Spleen (tissue), 11 donors: ENCODE data around the gene PPARGC1A. TPM values are rescaled to one million over a fixed set of nuclear protein-coding genes. Genes with fewer than 3 reads are reported as not detected.

Experiments used
- DNase-seq: peaks from one replicate; pipeline ENCODE4 v3.0.0-alpha.2; 2020
- H3K27ac ChIP-seq, 8 donors: fragments of 200-600 bp; sonication (generic) in 7 of 8; 1 replicate in 4 of 8; 2 replicates in 4 of 8; pipeline versions ENCODE4 v1.5.0 to v1.8.0; 2016 to 2021; ENCODE audit warnings: inconsistent platforms in 4 of 8, mild to moderate bottlenecking in 4 of 8, moderate library complexity in 1 of 8
- H3K27me3 ChIP-seq, 7 donors: fragments of 200-600 bp; sonication (generic) in 6 of 7; replicated peaks in 1 of 7; 1 replicate in 4 of 7; 2 replicates in 3 of 7; pipeline versions ENCODE4 v1.5.0 to v1.8.0; 2016 to 2021; ENCODE audit warnings: inconsistent platforms in 3 of 7, mild to moderate bottlenecking in 1 of 7
- H3K36me3 ChIP-seq, 6 donors: fragments of 200-600 bp; sonication (generic) in 5 of 6; 1 replicate in 4 of 6; 2 replicates in 2 of 6; pipeline versions ENCODE4 v1.5.0 to v1.8.0; 2016 to 2021; ENCODE audit warnings: inconsistent platforms in 2 of 6
- H3K4me1 ChIP-seq, 6 donors: fragments of 200-600 bp; sonication (generic) in 5 of 6; 1 replicate in 3 of 6; 2 replicates in 3 of 6; pipeline versions ENCODE4 v1.5.0 to v1.8.0; 2016 to 2021; ENCODE audit warnings: inconsistent platforms in 3 of 6
- H3K4me3 ChIP-seq, 8 donors: fragments of 200-600 bp; sonication (generic) in 7 of 8; 1 replicate in 4 of 8; 2 replicates in 4 of 8; pipeline versions ENCODE4 v1.5.0 to v1.8.0; 2016 to 2021; ENCODE audit warnings: inconsistent platforms in 4 of 8, mild to moderate bottlenecking in 4 of 8, moderate library complexity in 2 of 8
- H3K9me3 ChIP-seq, 8 donors: fragments of 200-600 bp; sonication (generic) in 7 of 8; 1 replicate in 4 of 8; 2 replicates in 4 of 8; pipeline versions ENCODE4 v1.5.0 to v1.8.0; 2016 to 2021; ENCODE audit warnings: inconsistent platforms in 4 of 8
- POLR2A ChIP-seq, 3 donors: fragments of 450-650 bp; IDR thresholded peaks; one replicate each; pipeline ENCODE4 v1.5.1; 2017; ENCODE audit warnings: antibody characterized with exemption in 3 of 3, mild to moderate bottlenecking in 1 of 3
- POLR2AphosphoS5 ChIP-seq, 3 donors: sonication (generic); formaldehyde crosslinking; IDR thresholded peaks; one replicate each; pipeline ENCODE4 v1.5.1; 2017; ENCODE audit warnings: antibody characterized with exemption in 3 of 3
- WGBS, 5 donors: extraction: QIAGEN DNeasy Blood & Tissue Kit in 3 of 5; methylation state at CpG; one replicate each; pipeline versions ENCODE4 v1.1.5 to v1.1.7; 2013 to 2018; 5-methylcytosine and 5-hydroxymethylcytosine counted together
- intact Hi-C: fragments of 100-400 bp; cut with DNase I; formaldehyde crosslinking; loops from one replicate; pipeline ENCODE4 v1.15.0; 2023; ENCODE audit warnings: low total_unique reads
- polyA plus RNA-seq, 3 donors: library from polyadenylated mRNA; stranded (reverse); fragments of 200-250 nt; gene quantifications; one replicate each; pipeline ENCODE4 v1.2.1, GENCODE V29; 2013
- total RNA-seq, 7 donors: library from RNA; depleted of rRNA in 3 of 7; stranded (reverse); fragments of >200 nt in 3 of 7; fragmentation: NEBNext Ultra II Directional in 4 of 7; extraction: Animal tissue kit (Norgen Biotek cat#: 25700) in 4 of 7; gene quantifications; one replicate each; pipeline versions ENCODE4 v1.1.0 to v1.2.1, GENCODE V29; 2016 to 2021
- TF ChIP-seq, protein P1 (sequence below), 11 experiments: fragments of 200-600 bp in 7 of 11; fragments of 450-650 bp in 4 of 11; sonication (generic) in 4 of 11; IDR thresholded peaks in 8 of 11; conservative IDR thresholded peaks in 3 of 11; 1 replicate in 7 of 11; 2 replicates in 4 of 11; pipeline versions ENCODE4 v1.4.0 to v1.8.0; 2016 to 2021; ENCODE audit warnings: antibody characterized with exemption in 11 of 11, inconsistent platforms in 4 of 11, mild to moderate bottlenecking in 1 of 11
- donor health status: healthy with polysubstance abuse.
- donor health status: DM: no; HTN: no; CAD: no; lungs with moderate emphysema.
- donor health status: DM: no; HTN: no; CAD: no.
- donor health status: Bipolar disorder and iron deficiency.
- donor health status: healthy.
- donor health status: DM: no; HTN: no; CAD: no.
- donor health status: DM: yes; HTN: yes; CAD: no.

Gene PPARGC1A
- total and polyA plus RNA-seq, 10 donors: 0.32 to 7.3 (median 2.6) TPM

DNA sequence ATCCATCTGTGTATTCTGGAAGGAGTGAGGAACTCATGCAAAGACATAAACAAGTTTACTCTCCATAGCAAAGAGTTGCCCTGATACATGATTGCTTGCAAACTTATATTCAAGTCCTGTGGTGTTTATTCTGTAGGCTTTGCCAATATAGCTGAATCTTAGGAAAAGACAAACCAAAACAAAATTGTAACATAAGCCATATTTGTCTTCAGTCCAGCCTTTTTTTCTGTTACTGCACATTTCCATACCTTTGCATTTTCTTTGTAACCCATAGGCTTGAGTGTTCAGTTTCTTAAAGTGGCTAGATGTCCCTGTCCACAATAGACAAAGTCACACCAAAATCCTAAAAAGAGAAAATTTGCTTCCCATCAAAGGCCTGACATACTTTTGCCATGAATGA, 120.4 kb downstream of the PPARGC1A start:
- no peaks in the 10 kb centered on the region for H3K36me3 ChIP-seq
- no peaks in the 10 kb centered on the region for H3K4me1 ChIP-seq
- intact Hi-C loops: no loop called here
- TF ChIP-seq, protein P1, sequence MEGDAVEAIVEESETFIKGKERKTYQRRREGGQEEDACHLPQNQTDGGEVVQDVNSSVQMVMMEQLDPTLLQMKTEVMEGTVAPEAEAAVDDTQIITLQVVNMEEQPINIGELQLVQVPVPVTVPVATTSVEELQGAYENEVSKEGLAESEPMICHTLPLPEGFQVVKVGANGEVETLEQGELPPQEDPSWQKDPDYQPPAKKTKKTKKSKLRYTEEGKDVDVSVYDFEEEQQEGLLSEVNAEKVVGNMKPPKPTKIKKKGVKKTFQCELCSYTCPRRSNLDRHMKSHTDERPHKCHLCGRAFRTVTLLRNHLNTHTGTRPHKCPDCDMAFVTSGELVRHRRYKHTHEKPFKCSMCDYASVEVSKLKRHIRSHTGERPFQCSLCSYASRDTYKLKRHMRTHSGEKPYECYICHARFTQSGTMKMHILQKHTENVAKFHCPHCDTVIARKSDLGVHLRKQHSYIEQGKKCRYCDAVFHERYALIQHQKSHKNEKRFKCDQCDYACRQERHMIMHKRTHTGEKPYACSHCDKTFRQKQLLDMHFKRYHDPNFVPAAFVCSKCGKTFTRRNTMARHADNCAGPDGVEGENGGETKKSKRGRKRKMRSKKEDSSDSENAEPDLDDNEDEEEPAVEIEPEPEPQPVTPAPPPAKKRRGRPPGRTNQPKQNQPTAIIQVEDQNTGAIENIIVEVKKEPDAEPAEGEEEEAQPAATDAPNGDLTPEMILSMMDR (IDR thresholded peaks at IDR 0.05 in 8 of 11, conservative IDR thresholded peaks at IDR 0.05 in 3 of 11): no peak
- no peak for TF ChIP-seq POLR2AphosphoS5 (IDR thresholded peaks at IDR 0.05)
- TF ChIP-seq POLR2A (IDR thresholded peaks at IDR 0.05): no peak
- no peak for DNase-seq
- H3K9me3 ChIP-seq: no peaks in the 10 kb centered on the region
- no peak overlapping the region for H3K4me3 ChIP-seq
- no peak overlapping the region for H3K27ac ChIP-seq
- no peaks in the 10 kb centered on the region for H3K27me3 ChIP-seq

DNA sequence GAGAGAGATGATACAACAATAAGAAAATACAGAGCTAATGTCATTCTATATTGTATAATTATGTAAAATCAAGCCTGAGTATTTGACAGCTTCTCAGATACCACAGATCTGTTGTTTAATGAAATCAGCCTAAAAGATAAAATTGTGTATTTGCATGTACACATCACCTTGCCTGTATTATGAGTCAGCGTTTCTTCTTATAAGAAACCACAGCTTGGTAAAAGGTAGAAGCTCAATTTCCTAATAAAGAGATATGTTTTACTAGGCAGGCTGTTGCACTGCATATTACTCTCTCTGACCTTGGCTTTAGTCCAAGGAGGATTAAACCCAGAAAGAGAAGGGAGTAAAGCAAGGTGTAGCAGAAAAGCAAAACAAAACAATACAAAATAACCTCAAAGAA, 121.3 kb downstream of the PPARGC1A start:
- no peaks in the 10 kb centered on the region for H3K9me3 ChIP-seq
- H3K4me3 ChIP-seq: no peak overlapping the region
- intact Hi-C loops: no loop called here
- H3K27me3 ChIP-seq: no peaks in the 10 kb centered on the region
- whole genome bisulfite sequencing, 5 donors: 70 to 81% (median 76%) methylated on average over 1 of the region's 1 CpG
- DNase-seq: no peak
- H3K27ac ChIP-seq: no peak overlapping the region
- TF ChIP-seq, protein P1 (IDR thresholded peaks at IDR 0.05 in 8 of 11, conservative IDR thresholded peaks at IDR 0.05 in 3 of 11): no peak
- TF ChIP-seq POLR2AphosphoS5 (IDR thresholded peaks at IDR 0.05) (no peak), POLR2A (IDR thresholded peaks at IDR 0.05) (no peak)
- no peaks in the 10 kb centered on the region for H3K4me1 ChIP-seq
- no peaks in the 10 kb centered on the region for H3K36me3 ChIP-seq

DNA sequence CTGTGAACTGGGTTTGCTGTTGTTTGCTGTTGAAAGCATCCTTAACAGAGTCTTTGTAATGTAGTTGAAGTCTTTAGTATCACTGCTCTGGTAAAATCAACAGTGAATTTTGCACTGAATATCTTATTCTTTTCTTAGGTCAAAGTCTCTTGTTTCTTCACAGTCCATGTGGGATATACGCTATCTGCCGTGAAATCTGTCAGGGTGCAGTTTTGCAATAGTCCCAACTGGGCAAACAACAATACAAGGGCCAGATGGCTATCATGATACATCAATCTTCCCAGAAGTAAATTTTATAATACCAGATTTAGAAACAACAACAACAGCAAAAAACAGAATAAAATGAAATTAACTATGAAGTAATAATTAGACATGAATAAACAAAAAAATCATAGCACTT, 123.5 kb downstream of the PPARGC1A start:
- Histone ChIP-seq H3K27ac (no peak overlapping the region), H3K27me3 (no peaks in the 10 kb centered on the region), H3K36me3 (no peaks in the 10 kb centered on the region), H3K9me3 (no peaks in the 10 kb centered on the region), H3K4me3 (no peak overlapping the region), H3K4me1 (no peaks in the 10 kb centered on the region)
- TF ChIP-seq, protein P1 (IDR thresholded peaks at IDR 0.05 in 8 of 11, conservative IDR thresholded peaks at IDR 0.05 in 3 of 11): no peak
- TF ChIP-seq POLR2AphosphoS5 (IDR thresholded peaks at IDR 0.05): no peak
- no peak for TF ChIP-seq POLR2A (IDR thresholded peaks at IDR 0.05)
- DNase-seq: no peak
- intact Hi-C loops: no loop called here
- 78 to 87% (median 82%) methylated on average over 2 of the region's 2 CpGs for WGBS, 5 donors

DNA sequence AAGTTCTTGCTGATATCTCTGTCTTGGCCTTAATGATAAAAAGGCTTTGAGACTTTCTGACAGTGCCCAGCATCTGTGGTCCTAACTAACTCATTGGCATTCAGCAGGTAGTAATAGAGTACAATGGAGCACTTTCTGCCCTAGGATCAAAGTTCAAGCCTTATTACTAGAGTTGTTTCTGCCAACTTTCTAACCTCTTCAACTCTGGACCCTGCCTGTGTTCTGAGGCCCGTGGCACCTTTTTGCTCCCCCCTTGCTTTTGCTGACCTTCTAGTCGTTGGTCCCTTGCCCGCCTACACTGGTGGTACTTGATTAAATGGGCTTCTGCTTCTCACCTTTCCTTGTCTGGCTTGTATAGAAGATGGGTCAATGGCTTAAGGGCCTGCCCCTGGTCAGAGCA, 126.3 kb downstream of the PPARGC1A start:
- H3K9me3 ChIP-seq: no peaks in the 10 kb centered on the region
- TF ChIP-seq, protein P1 (IDR thresholded peaks at IDR 0.05 in 8 of 11, conservative IDR thresholded peaks at IDR 0.05 in 3 of 11): no peak
- no peak for TF ChIP-seq POLR2A (IDR thresholded peaks at IDR 0.05)
- no peak for TF ChIP-seq POLR2AphosphoS5 (IDR thresholded peaks at IDR 0.05)
- no peak overlapping the region for H3K4me3 ChIP-seq
- no peak for DNase-seq
- no peaks in the 10 kb centered on the region for H3K36me3 ChIP-seq
- H3K27ac ChIP-seq: no peak overlapping the region
- no peaks in the 10 kb centered on the region for H3K4me1 ChIP-seq
- 61 to 76% (median 67%) methylated on average over 3 of the region's 3 CpGs for WGBS, 5 donors
- no peaks in the 10 kb centered on the region for H3K27me3 ChIP-seq
- intact Hi-C loops: no loop called here
